Body of pancreas (tissue), 4 donors: ENCODE measurements around the gene H1-8.

Experiments
- CTCF ChIP-seq, 7 experiments: fragments of 450-650 bp in 4 of 7; fragments of 200-600 bp in 3 of 7; sonication (generic) in 3 of 7; IDR thresholded peaks; one replicate each; pipeline ENCODE4 v1.5.1; 2016 to 2019; ENCODE audit warnings: antibody characterized with exemption in 7 of 7
- POLR2A ChIP-seq, 3 donors: fragments of 450-650 bp; IDR thresholded peaks; one replicate each; pipeline ENCODE4 v1.6.1; 2016; ENCODE audit warnings: antibody characterized with exemption in 3 of 3, mild to moderate bottlenecking in 2 of 3

DNA sequence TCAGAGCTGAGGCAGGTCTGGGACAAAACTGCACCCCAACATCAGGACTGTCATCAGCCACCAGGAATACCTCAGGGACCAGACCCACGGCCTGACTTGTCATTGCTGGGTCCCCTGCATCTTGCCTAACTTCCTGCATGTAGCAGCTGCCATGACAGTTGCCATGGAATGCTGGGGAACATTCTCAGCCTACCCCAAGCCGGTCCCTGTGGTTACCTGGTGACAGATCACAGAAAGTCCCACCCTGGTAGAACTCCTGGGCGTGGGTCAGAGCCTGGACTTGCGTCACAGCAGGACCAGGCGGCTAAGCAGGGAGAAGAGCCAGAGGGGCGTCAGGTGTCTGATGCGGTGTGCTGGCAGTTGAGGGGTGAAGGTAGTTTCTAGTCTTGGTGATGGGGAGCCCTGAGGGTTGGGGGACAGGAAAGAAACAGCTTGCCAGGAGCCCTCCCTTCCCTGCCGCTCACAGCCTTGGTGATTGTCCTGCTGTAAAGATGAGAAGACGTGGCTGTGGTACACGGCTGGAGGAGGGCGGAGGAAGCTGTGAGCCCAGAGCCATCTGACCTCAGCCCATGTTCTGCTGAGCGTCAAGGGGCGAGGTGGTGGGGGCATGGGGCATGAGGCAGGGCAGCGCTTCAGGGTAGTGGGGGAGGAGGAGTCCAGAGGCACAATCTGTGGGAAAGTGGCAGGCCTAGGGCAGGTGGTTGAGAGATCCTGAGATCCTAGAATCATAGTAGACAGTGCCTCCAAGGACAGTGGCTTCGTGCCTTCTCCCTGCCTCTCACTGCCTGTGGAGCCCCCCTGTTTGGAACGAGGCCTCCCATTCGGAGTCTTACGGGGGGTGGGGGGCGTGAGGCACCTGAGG, 5.4 kb downstream of the H1-8 start:
- TF ChIP-seq CTCF (IDR thresholded peaks at IDR 0.05) (no peak), POLR2A (IDR thresholded peaks at IDR 0.05) (no peak)
